ENCODE results near the gene GSG1L. TPM values are rescaled to one million over a fixed set of nuclear protein-coding genes. Genes with fewer than 3 reads are reported as not detected.

Gene GSG1L
- total and polyA plus RNA-seq, 4 donors: 0.14 to 1.3 (median 0.24) TPM

GRCh38 chr16:28029387-28030002 is 34.0 kb downstream of the GSG1L start:
- Histone ChIP-seq H3K4me3 (no peak overlapping the region), H3K4me1 (ENCODE audit: control insufficient read depth in 5 of 5, insufficient read depth in 5 of 5, low read length in 5 of 5) (no peaks in the 10 kb centered on the region), H3K27me3 (ENCODE audit: control insufficient read depth in 3 of 3, insufficient read depth in 3 of 3, low read length in 2 of 3) (no peaks in the 10 kb centered on the region), H3K9me3 (ENCODE audit: control insufficient read depth in 4 of 4, insufficient read depth in 3 of 4, low read length in 3 of 4) (peaks cover 0 to 17% (median 0%) of the 10 kb centered on the region in 4 donors), H3K9ac (ENCODE audit: insufficient read depth in 1 of 2, low read length in 2 of 2) (no peak overlapping the region), H3K27ac (ENCODE audit: low read depth in 1 of 2, low read length in 1 of 2) (no peak overlapping the region), H3K36me3 (ENCODE audit: control insufficient read depth in 4 of 4, insufficient read depth in 4 of 4, low read length in 4 of 4) (no peaks in the 10 kb centered on the region)
- ATAC-seq (ENCODE audit: insufficient read depth, low FRiP score) (no peak), DNase-seq (no peak)
- TF ChIP-seq, protein P1, sequence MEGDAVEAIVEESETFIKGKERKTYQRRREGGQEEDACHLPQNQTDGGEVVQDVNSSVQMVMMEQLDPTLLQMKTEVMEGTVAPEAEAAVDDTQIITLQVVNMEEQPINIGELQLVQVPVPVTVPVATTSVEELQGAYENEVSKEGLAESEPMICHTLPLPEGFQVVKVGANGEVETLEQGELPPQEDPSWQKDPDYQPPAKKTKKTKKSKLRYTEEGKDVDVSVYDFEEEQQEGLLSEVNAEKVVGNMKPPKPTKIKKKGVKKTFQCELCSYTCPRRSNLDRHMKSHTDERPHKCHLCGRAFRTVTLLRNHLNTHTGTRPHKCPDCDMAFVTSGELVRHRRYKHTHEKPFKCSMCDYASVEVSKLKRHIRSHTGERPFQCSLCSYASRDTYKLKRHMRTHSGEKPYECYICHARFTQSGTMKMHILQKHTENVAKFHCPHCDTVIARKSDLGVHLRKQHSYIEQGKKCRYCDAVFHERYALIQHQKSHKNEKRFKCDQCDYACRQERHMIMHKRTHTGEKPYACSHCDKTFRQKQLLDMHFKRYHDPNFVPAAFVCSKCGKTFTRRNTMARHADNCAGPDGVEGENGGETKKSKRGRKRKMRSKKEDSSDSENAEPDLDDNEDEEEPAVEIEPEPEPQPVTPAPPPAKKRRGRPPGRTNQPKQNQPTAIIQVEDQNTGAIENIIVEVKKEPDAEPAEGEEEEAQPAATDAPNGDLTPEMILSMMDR (IDR thresholded peaks at IDR 0.05; ENCODE audit: control extremely low read depth, extremely low read depth): no peak
- WGBS, 2 donors: 88 to 91% methylated on average over 6 of the region's 6 CpGs

DNA sequence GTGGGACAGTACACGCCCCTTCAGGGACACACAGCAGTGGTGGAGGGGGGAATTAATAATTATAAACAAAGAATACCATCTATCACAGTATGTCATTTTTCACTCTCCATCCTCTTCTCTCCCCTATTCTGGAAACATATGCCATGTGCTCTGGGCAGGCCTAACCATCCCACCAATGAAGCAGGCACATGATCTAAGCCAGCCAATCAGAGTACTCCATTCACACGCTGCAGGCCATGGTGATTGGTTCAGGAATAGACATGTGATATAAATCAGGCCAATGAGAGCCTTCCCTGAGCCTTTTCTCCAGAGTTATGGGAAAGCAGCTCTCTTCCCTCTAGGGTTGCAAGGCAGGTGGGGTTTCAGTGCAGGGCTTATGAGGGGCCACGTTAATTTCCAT is 36.5 kb downstream of the GSG1L start:
- H3K4me3 ChIP-seq: no peak overlapping the region
- TF ChIP-seq, protein P1 (IDR thresholded peaks at IDR 0.05; ENCODE audit: control extremely low read depth, extremely low read depth): no peak
- no peaks in the 10 kb centered on the region for H3K27me3 ChIP-seq (ENCODE audit: control insufficient read depth in 3 of 3, insufficient read depth in 3 of 3, low read length in 2 of 3)
- no peaks in the 10 kb centered on the region for H3K4me1 ChIP-seq (ENCODE audit: control insufficient read depth in 5 of 5, insufficient read depth in 5 of 5, low read length in 5 of 5)
- WGBS, 2 donors: 90 to 96% methylated on average over 3 of the region's 3 CpGs
- ATAC-seq (ENCODE audit: insufficient read depth, low FRiP score) (no peak), DNase-seq (no peak)
- no peak overlapping the region for H3K27ac ChIP-seq (ENCODE audit: low read depth in 1 of 2, low read length in 1 of 2)
- no peak overlapping the region for H3K9ac ChIP-seq (ENCODE audit: insufficient read depth in 1 of 2, low read length in 2 of 2)
- no peaks in the 10 kb centered on the region for H3K36me3 ChIP-seq (ENCODE audit: control insufficient read depth in 4 of 4, insufficient read depth in 4 of 4, low read length in 4 of 4)
- H3K9me3 ChIP-seq (ENCODE audit: control insufficient read depth in 4 of 4, insufficient read depth in 3 of 4, low read length in 3 of 4): peaks cover 0 to 17% (median 0%) of the 10 kb centered on the region in 4 donors

DNA sequence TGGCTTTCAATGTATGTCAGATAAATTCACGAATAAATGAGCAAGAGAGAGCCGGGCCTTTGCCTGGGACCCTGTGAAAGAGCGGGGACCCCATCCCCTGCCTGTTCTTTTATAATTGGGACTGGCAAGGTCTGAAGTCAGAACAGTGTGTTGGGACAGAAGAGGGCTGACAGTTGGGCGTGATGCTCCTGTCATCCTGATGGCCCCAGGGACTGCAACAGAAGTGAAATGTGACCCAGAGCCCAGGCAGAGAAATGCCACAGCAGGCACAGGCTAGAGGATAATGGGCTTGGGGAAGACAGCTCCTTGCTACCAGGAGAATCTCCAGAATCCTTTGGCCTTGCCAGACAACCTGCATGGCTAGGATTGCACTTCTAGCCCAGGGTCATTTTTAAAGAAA is 37.9 kb downstream of the GSG1L start:
- no peaks in the 10 kb centered on the region for H3K4me1 ChIP-seq (ENCODE audit: control insufficient read depth in 5 of 5, insufficient read depth in 5 of 5, low read length in 5 of 5)
- TF ChIP-seq, protein P1 (IDR thresholded peaks at IDR 0.05; ENCODE audit: control extremely low read depth, extremely low read depth): no peak
- H3K36me3 ChIP-seq (ENCODE audit: control insufficient read depth in 4 of 4, insufficient read depth in 4 of 4, low read length in 4 of 4): no peaks in the 10 kb centered on the region
- H3K27me3 ChIP-seq (ENCODE audit: control insufficient read depth in 3 of 3, insufficient read depth in 3 of 3, low read length in 2 of 3): no peaks in the 10 kb centered on the region
- no peak for DNase-seq
- H3K9ac ChIP-seq (ENCODE audit: insufficient read depth in 1 of 2, low read length in 2 of 2): no peak overlapping the region
- no peak overlapping the region for H3K27ac ChIP-seq (ENCODE audit: low read depth in 1 of 2, low read length in 1 of 2)
- no peak overlapping the region for H3K4me3 ChIP-seq
- peaks cover 0 to 22% (median 3%) of the 10 kb centered on the region in 4 donors for H3K9me3 ChIP-seq (ENCODE audit: control insufficient read depth in 4 of 4, insufficient read depth in 3 of 4, low read length in 3 of 4)
- 86 to 93% methylated on average over 4 of the region's 4 CpGs for WGBS, 2 donors
- ATAC-seq (ENCODE audit: insufficient read depth, low FRiP score): no peak

GRCh38 chr16:28019218-28019617 is 44.3 kb downstream of the GSG1L start:
- Histone ChIP-seq H3K4me1 (ENCODE audit: control insufficient read depth in 5 of 5, insufficient read depth in 5 of 5, low read length in 5 of 5) (no peaks in the 10 kb centered on the region), H3K4me3 (no peak overlapping the region), H3K27me3 (ENCODE audit: control insufficient read depth in 3 of 3, insufficient read depth in 3 of 3, low read length in 2 of 3) (no peaks in the 10 kb centered on the region), H3K9me3 (ENCODE audit: control insufficient read depth in 4 of 4, insufficient read depth in 3 of 4, low read length in 3 of 4) (peaks cover 0 to 24% (median 3%) of the 10 kb centered on the region in 4 donors), H3K36me3 (ENCODE audit: control insufficient read depth in 4 of 4, insufficient read depth in 4 of 4, low read length in 4 of 4) (no peaks in the 10 kb centered on the region), H3K27ac (ENCODE audit: low read depth in 1 of 2, low read length in 1 of 2) (no peak overlapping the region), H3K9ac (ENCODE audit: insufficient read depth in 1 of 2, low read length in 2 of 2) (no peak overlapping the region)
- WGBS, 2 donors: 74 to 88% methylated on average over 5 of the region's 5 CpGs
- ATAC-seq (ENCODE audit: insufficient read depth, low FRiP score): no peak
- TF ChIP-seq, protein P1 (IDR thresholded peaks at IDR 0.05; ENCODE audit: control extremely low read depth, extremely low read depth): no peak
- no peak for DNase-seq
